HG02759 (cell line): ENCODE results near the gene CCDC60.

Experiments
- ATAC-seq: cut with Tn5 transposase; IDR thresholded peaks from one replicate; pipeline ENCODE4 v1.9.1; 2021; ENCODE audit warnings: mild to moderate bottlenecking, moderate library complexity; ENCODE audit not compliant: unreplicated experiment

CCDC60 gene, protein sequence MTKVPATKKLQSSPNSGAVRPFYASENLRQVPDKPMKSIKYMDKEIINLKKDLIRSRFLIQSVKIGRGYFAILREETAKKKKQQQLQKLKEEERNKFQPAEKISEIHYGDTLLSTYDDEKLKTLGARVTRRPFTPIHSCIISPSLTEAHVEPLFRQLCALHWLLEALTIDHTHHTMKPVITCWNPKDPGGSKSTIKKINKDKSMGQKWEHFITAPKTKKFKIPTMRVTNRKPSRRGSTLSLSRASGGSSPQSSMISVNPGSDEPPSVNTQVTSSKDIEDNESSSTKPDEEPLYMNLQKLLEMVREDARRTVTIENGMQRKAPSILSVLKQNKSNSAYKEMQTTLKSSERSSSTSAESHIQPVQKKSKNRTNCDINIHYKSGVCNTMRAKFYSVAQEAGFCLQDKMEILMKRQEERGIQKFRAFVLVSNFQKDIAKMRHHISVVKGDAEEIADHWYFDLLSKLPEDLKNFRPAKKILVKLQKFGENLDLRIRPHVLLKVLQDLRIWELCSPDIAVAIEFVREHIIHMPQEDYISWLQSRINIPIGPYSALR

DNA sequence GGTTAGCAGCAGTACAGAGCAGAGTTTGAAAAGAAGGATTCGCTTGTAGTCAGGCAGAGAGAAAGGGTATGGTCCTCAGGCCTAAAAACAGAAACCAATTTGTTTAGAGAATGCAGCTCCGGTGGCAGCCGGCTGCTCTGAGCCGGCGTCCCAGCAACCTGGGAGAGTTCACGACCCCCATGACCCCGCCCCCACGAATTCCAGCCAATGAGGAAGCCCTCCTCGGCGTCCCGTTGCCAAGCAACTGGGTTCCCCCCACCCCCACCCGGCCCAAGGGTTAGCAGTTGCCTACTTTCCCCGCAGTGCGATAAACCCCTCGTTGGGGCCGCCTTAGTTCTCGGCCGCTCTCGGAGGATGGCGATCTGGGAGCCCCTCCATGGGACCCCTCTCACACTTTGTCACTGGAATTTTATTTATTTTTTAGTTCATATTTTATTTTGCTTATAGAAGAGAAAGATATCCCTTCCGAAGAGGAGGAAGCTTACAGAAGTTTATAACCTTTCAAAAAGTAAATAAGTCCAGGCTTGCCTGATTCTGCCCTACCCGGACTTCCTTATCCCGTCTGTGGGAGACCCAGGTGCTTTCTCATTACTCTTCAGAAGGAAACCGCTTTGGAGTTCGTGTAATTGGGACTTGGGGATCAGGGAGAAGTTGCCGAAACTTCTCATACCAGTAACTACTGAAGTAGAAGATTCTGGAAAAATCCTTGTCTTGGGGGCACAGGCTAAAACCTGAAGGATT is at the start of gene CCDC60:
Gene CCDC60 (plus strand): TSS at position 300 of the 741 bp plus-strand sequence. CDS start 448 bp downstream, outside the sequence.
- no peak for ATAC-seq

DNA sequence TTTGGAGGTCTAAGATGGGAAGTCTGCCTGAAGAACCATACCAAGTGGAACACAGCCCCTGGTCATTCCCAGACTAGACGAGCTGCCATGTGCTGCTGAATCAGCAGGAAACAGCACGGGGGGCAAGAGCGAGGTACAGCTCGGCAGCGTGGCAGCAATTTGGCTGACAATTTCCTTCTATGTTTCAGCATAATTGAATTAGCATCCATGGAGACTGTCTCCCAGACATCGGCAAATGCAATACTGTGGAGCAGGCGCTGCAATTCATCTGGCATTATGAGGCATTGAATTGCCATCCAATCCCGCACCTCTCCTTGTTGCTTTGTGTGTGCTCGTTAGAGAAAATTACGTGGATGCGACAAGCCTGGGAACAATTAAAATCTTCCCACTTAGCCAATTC is 46.0 kb upstream of the CCDC60 start:
- ATAC-seq: no peak

DNA sequence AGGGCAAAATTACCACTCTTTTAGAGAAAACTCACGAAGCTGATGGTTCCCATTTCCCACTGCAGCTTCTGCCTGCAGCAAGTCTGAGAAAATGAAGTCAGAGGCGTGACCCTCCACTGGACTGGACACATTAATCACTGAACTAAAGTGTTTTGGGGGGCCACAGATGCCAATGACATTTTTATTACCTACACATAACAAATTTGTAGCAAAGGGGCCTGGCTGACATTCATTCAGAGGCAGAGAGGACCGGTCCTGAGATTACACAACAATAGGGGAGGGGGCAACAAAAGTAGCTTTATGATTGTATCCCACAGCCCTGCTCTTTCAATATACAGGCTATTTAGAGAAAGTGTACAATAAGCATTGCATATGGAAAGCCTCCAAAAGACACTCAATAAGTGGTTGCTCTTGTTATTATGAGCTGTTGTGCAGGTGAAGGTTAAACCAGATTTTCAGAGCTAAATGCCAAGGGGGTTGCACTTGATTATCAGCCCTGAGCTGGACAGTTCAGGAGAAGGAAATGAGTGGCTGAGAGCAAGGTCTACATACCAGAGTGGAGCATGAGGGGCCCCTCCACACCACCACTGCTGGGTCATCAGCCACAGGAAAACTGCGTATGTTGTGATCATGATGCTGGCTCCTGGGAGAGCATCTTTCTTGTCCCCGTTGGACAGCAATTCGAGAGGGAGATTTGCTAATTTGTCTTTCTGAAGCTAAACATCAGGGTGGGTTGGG is 41.5 kb upstream of the CCDC60 start:
- no peak for ATAC-seq

DNA sequence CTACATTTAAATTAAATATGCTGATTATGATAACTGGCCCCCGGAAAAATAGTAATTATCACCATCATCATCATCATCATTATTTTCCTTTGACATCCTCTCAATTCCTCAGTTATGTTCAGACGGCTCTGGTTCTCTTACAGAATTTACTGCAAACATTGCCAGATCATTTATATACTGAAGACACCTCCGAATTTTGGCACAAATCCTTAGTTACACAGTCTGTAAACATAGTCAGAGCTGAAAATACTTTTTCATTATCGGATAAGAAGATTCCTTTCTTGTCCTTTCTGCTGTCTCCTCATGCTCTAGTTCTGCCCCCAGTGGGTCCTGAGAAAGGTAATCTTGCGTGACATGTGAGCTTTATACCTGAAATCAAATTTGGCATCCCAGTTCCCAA is 40.3 kb upstream of the CCDC60 start:
- no peak for ATAC-seq

GRCh38 chr12:119296535-119296934 is 38.0 kb upstream of the CCDC60 start:
- ATAC-seq: no peak

GRCh38 chr12:119299130-119299529 is 35.4 kb upstream of the CCDC60 start:
- no peak for ATAC-seq

- ATAC-seq: no peak
Measured at GRCh38 chr12:119301379-119301778, 33.1 kb upstream of the CCDC60 start.

GRCh38 chr12:119302451-119303080 is 32.0 kb upstream of the CCDC60 start:
- no peak for ATAC-seq

GRCh38 chr12:119306593-119306992 is 27.9 kb upstream of the CCDC60 start:
- ATAC-seq: no peak

DNA sequence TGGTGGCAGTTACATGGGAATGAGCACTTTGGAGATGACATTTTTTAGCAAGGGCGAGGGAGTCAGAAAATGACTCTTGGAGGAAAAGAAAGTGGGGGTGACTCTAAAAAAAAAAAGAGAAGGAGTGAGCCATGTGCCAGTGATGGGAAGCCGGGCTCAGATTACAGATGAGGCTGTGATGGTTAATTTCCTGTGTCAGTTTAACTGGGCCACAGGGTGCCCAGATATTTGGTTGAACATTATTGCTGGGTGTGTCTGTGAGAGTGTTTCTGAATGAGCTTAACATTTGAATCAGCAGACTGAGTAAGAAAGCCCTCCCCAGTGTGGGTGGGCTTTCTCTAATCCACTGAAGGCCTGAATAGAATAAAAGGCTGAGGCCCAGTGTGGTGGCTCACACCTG is 26.8 kb upstream of the CCDC60 start:
- ATAC-seq: no peak

DNA sequence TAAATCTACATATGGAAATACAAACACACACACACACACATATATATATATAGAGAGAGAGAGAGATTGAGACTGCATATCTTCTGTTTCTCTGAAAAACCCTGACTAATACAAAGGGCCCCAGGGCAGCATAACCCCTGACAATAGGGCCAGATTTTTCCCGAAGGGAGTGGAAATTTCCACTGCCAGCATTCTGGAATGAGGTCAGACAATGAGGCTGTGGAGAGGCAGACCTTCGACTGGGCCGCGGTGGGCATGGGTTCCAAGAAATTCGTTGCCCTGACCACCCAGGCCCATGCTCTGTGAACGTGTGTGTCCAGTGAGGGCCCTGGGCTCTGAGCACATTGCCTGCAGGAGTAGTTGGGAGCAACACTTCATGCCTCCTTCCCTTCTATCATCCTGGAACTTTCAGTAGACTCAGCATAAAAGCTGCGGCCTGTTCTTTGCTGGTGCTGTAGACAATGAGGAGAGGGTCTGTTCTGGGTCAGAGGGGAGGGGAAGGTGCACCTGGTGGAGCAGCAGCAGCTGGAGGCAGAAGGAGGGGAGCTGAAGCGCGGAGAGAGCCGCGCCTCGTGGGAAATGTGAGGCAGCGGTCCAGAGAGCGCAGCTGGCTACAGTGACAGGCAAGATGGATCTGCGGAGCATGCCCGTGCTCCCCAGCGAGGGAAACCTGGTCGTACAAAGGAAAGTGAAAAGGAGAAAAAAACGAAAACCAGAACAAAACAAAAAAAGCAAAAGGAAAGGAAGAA is 25.6 kb upstream of the CCDC60 start:
- ATAC-seq: no peak

- no peak for ATAC-seq
Measured at GRCh38 chr12:119311878-119312277, 22.7 kb upstream of the CCDC60 start.

- ATAC-seq: no peak
Measured at GRCh38 chr12:119312904-119313303, 21.6 kb upstream of the CCDC60 start.

- ATAC-seq: no peak
Measured at GRCh38 chr12:119314290-119314689, 20.2 kb upstream of the CCDC60 start.

DNA sequence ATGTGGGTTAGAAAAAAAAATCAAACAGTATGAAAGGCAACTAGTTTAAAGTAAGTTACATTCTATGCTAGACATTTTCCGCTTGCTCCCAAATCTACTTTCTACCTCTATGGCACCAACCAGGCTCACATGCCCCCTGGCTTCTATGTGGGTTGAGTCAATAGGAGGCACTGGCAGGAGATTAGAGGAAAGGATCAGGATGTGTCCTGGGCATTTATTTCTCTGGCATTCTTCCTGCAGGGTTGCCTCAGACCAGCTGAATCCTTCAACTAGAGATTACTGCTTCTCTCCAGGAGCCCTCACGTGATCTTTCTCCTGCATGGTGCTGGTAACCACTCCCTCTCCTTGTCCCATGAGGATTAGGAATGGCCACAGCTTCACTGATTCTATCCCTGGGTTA is 14.9 kb upstream of the CCDC60 start:
- ATAC-seq: no peak

DNA sequence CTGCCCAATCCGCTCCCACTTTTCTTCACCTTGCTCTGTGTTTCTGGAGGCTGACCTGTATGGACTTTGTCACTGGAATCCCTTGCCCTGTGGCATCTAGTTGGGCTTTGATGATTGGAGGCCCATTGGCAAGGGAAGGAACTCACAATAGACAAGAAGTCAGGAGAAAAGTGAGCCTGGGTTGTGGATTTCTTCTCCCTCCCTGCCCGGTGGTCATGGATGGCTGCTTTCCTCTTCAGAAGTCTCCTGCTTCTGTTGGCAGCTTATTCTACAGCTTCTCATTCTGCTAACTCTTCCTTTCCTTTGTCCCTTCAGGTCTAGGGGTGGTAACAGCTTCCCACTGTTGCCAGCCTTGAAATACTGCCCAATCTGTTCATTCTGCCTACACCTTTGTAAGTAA is 13.9 kb upstream of the CCDC60 start:
- ATAC-seq: no peak

DNA sequence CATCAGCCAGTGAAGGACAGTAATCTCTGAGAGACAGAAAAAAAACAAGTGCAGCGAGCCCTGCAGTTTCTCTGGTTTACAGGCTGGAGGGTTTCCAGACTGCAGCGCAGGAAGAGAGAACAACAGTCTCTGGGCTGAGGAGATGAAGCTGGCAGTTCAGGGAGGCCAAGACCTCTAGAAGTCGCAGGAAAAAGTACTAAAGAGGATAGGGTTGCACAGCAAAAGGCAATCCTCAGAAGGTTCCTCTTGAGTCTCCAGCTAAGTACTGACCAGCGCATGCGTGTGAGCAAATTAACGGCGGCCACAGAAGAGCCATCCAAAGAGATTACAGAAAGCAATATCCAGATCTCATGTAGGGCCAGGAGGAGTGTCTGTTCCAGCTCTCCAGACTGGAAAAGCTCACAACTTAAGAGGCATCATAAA is 12.2 kb upstream of the CCDC60 start:
- ATAC-seq: no peak

GRCh38 chr12:119325813-119326212 is 8.7 kb upstream of the CCDC60 start:
- ATAC-seq: no peak

DNA sequence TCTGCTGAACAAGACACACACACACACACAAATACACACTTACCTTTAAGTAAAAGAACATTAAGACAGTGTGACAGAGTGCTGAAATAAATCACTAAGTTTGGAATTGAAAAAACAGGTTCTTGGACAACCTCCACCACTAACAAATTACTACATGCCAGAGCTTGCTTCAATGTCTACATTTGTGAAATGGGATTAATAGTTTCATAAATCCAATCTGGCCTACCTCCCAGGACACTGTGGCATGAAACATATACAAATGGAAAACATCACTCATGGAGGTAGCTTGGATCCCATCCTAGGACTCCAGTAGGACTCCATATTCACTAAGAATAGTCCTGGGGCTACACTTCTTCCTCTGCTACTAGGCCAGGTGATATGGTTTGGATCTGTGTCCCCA is 8.2 kb upstream of the CCDC60 start:
- no peak for ATAC-seq

DNA sequence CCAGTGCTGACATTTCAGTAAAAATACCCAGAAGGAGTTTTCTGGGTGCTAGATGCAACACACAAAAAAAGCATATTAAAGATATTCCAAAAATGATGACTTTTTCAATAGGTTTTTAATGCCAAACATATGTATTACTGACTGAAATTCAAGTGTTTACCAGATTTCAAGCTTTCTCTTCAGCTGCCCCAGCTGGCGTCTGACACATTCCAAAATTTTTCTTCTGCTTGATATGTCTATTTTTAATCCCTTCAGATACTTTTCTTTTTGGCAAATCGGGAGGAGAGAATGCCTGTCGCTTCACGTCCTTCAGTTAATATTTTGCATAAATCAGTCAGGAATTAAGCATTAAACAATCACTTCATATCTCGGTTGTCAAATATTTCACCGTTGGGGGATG is 7.1 kb upstream of the CCDC60 start:
- ATAC-seq: no peak
